Right lobe of liver (tissue), 6 donors: ENCODE data around the gene MYO9A. TPM values are rescaled to one million over a fixed set of nuclear protein-coding genes. Genes with fewer than 3 reads are reported as not detected.
"Not testable (repeated sequence)": the region's sequence is repeated elsewhere in the genome, so short reads cannot be mapped to it uniquely, and the experiment has no call there.

Source experiments
- ATAC-seq, 4 donors: fragments of 200-7000 bp; cut with Tn5 transposase; one replicate each; pipeline ENCODE4 v1.9.1; 2020; ENCODE audit warnings: mild to moderate bottlenecking in 4 of 4, moderate library complexity in 4 of 4
- DNase-seq, 3 donors: peaks; one replicate each; pipeline ENCODE4 v3.0.0-alpha.2; 2020
- H3K27ac ChIP-seq, 3 donors: fragments of 200-600 bp; one replicate each; pipeline ENCODE4 v1.8.0; 2022
- H3K27me3 ChIP-seq, 2 donors: fragments of 200-600 bp; one replicate each; pipeline ENCODE4 v1.8.0; 2022
- H3K36me3 ChIP-seq, 4 donors: fragments of 200-600 bp; sonication (generic) in 1 of 4; one replicate each; pipeline versions ENCODE4 v1.5.1 to v1.8.0; 2017 to 2022; ENCODE audit warnings: control low read depth in 1 of 4
- H3K4me1 ChIP-seq, 4 donors: fragments of 200-600 bp; sonication (generic) in 1 of 4; one replicate each; pipeline versions ENCODE4 v1.5.1 to v1.8.0; 2017 to 2022; ENCODE audit warnings: control low read depth in 1 of 4
- H3K4me3 ChIP-seq, 3 donors: fragments of 200-600 bp; one replicate each; pipeline ENCODE4 v1.8.0; 2022
- H3K9me3 ChIP-seq, 4 donors: fragments of 200-600 bp; sonication (generic) in 1 of 4; one replicate each; pipeline versions ENCODE4 v1.5.1 to v1.8.0; 2017 to 2022; ENCODE audit warnings: control low read depth in 1 of 4
- POLR2A ChIP-seq: fragments of 450-650 bp; IDR thresholded peaks from one replicate; pipeline ENCODE4 v1.6.1; 2017; ENCODE audit warnings: antibody characterized with exemption, mild to moderate bottlenecking
- WGBS: methylation state at CpG from one replicate; pipeline ENCODE4 v1.1.6; 2018; ENCODE audit warnings: low coverage, low lambda C conversion rate; ENCODE audit not compliant: insufficient coverage; ENCODE audit errors: missing lambda C conversion rate; 5-methylcytosine and 5-hydroxymethylcytosine counted together
- intact Hi-C, 2 donors: fragments of 100-400 bp; cut with DNase I; formaldehyde crosslinking; loops; one replicate each; pipeline versions ENCODE4 v1.11.2 to v1.14.1; 2022
- total RNA-seq, 6 experiments: library from RNA; depleted of rRNA in 2 of 6; stranded (reverse); fragments of >200 nt in 2 of 6; fragmentation: NEBNext Ultra II Directional in 3 of 6; extraction: Animal tissue kit (Norgen Biotek cat#: 25700) in 3 of 6; gene quantifications; one replicate each; pipeline versions ENCODE4 v1.1.0 to v1.2.4, GENCODE V29; 2016 to 2023
- TF ChIP-seq, protein P1 (sequence below), 4 donors: fragments of 200-600 bp in 3 of 4; fragments of 450-650 bp in 1 of 4; IDR thresholded peaks; one replicate each; pipeline versions ENCODE4 v1.5.1 to v1.8.0; 2016 to 2022; ENCODE audit warnings: antibody characterized with exemption in 4 of 4, mild to moderate bottlenecking in 2 of 4
- donor health status: DM: no; HTN: yes; CAD: no.
- donor health status: DM: no; HTN: no; CAD: no.
- donor health status: DM: no; HTN: no; CAD: no.
- donor health status: DM: no; HTN: yes; CAD: no.
- donor health status: DM: no; HTN: yes; CAD: no.

MYO9A gene
- total RNA-seq, 6 experiments from 2014 or later = 5.6 to 10.4 (median 8.5) TPM

DNA sequence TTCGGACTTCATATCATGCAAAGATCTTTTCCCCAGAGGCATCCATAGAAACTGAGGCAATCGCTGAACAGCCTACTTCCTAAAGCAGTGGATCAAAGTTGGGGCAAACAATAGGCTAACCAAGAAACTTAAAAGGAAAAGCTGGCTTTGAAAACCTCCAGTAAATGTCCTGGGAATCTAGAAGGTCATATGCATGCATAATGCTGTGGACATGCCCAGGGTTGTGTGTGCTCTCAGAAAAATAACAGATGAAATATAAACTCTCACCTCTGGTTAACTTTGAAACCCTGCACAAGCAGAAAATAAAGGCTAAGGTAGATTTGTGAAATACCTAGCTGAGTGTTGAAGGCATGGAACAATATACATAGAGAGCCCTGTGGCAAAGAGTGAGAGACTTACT, 96.3 kb downstream of the MYO9A start:
- 84% methylated on average over 2 of the region's 2 CpGs for WGBS
- no peak for TF ChIP-seq POLR2A
- TF ChIP-seq, protein P1, sequence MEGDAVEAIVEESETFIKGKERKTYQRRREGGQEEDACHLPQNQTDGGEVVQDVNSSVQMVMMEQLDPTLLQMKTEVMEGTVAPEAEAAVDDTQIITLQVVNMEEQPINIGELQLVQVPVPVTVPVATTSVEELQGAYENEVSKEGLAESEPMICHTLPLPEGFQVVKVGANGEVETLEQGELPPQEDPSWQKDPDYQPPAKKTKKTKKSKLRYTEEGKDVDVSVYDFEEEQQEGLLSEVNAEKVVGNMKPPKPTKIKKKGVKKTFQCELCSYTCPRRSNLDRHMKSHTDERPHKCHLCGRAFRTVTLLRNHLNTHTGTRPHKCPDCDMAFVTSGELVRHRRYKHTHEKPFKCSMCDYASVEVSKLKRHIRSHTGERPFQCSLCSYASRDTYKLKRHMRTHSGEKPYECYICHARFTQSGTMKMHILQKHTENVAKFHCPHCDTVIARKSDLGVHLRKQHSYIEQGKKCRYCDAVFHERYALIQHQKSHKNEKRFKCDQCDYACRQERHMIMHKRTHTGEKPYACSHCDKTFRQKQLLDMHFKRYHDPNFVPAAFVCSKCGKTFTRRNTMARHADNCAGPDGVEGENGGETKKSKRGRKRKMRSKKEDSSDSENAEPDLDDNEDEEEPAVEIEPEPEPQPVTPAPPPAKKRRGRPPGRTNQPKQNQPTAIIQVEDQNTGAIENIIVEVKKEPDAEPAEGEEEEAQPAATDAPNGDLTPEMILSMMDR (IDR thresholded peaks at IDR 0.05) = no peak
- Histone ChIP-seq H3K4me3 (no peak overlapping the region), H3K4me1 (no peaks in the 10 kb centered on the region), H3K27ac (no peak overlapping the region), H3K9me3 (no peaks in the 10 kb centered on the region), H3K36me3 (no peaks in the 10 kb centered on the region), H3K27me3 (no peaks in the 10 kb centered on the region)
- no peak for DNase-seq
- intact Hi-C loops = no loop called here
- no peak for ATAC-seq

DNA sequence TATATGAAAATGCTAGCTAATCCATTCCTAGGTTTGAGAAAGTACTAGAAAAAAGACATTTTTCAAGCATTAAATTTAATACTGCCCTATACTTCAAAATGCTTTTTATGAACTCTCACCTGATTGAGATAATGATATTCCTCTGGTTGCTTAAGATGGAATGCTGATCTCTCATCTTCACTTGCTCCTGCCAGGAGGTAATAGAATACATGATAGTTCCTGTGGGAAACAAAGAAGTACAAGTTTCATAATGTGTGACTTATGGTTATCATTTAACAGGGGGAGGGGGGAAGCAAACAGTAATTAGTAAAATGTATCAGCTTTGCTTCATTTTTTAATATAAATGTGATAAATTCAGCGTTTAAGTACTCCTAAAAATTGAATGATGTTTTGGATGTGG, 97.2 kb downstream of the MYO9A start:
- intact Hi-C loops = no loop called here
- no peak for TF ChIP-seq POLR2A
- TF ChIP-seq, protein P1 (IDR thresholded peaks at IDR 0.05) = no peak
- H3K4me3 ChIP-seq = no peak overlapping the region
- DNase-seq = no peak
- no peak overlapping the region for H3K27ac ChIP-seq
- no peaks in the 10 kb centered on the region for H3K4me1 ChIP-seq
- no peaks in the 10 kb centered on the region for H3K36me3 ChIP-seq
- 81% methylated on average over 1 of the region's 1 CpG for WGBS
- H3K27me3 ChIP-seq = no peaks in the 10 kb centered on the region
- ATAC-seq = no peak
- no peaks in the 10 kb centered on the region for H3K9me3 ChIP-seq

DNA sequence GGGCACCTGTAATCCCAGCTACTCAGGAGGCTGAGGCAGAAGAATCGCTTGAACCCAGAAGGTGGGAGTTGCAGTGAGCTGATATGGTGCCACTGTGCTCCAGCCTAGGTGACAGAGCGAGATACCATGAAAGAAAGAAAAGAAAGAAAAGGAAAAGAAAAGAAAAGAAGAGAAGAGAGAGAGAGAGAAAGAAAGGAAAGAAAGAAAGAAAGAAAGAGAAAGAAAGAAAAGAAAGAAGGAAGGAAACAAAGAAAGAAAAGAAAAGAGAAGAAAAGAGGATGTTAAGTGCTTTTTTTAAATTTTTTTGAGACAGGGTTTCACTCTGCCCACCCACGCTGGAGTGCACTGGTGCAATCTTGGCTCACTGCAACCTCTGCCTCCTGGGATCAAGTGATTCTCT, 103.4 kb downstream of the MYO9A start:
- H3K4me1 ChIP-seq, H3K27ac ChIP-seq, H3K9me3 ChIP-seq, H3K36me3 ChIP-seq, H3K4me3 ChIP-seq, ATAC-seq, DNase-seq, H3K27me3 ChIP-seq, intact Hi-C loops: not testable (repeated sequence)
- 93% methylated on average over 3 of the region's 3 CpGs for WGBS

DNA sequence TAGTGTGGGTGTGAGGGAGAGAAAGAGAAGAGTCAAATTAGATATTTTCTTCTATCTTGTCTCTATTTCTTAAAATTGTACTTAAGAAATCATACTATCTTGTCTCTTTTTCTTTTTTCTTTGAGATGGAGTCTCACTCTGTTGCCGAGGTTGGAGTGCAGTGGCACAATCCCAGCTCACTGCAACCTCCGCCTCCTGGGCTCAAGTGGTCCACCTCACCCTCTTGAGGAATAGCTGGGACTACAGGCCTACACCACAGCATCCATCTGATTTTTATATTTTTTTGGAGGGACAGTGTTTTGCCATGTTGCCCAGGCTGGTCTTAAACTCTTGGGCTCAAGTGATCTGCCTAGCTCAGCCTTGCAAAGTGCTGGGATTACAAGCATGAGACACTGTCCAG, 104.2 kb downstream of the MYO9A start:
- no peak overlapping the region for H3K4me3 ChIP-seq
- H3K27ac ChIP-seq = no peak overlapping the region
- WGBS = 100% methylated on average over 2 of the region's 2 CpGs
- no peaks in the 10 kb centered on the region for H3K9me3 ChIP-seq
- no peaks in the 10 kb centered on the region for H3K4me1 ChIP-seq
- no peaks in the 10 kb centered on the region for H3K27me3 ChIP-seq
- TF ChIP-seq POLR2A = no peak
- intact Hi-C loops = no loop called here
- no peaks in the 10 kb centered on the region for H3K36me3 ChIP-seq
- DNase-seq (no peak), ATAC-seq (no peak)

DNA sequence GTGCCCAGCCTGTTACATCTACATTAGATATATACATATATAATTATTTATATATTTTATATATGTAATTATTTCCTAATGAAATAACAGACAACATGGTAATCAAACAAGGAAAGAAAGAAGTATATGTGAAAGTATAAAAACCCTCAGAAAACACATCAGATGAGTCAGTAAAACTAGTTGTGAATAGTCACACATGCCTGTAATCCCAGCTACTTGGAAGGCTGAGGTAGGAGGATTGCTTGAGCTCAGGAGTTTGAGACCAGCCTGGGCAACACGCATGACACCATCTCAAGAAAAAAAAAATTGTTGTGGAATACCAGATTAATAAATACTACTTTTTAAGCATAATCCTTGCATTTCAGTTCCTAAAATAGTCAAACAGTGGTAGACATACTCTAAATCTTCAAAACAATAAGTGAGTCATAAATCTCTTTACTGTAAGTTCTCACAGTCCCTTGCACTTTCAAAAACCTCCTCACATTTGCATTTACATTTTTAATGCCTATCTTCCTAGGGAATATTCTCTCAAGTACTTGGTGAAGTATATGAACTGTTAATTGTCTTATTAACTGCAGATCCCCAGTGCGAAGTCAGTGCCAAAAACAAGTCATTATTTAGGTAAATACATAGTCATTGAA, 106.5 kb downstream of the MYO9A start:
- 94% methylated on average over 2 of the region's 2 CpGs for WGBS
- no peak for DNase-seq
- H3K9me3 ChIP-seq = no peaks in the 10 kb centered on the region

More for the DNA sequence above, 106.5 kb downstream of the MYO9A start:
- Histone ChIP-seq H3K27me3 (no peaks in the 10 kb centered on the region), H3K4me1 (no peaks in the 10 kb centered on the region), H3K4me3 (no peak overlapping the region), H3K27ac (no peak overlapping the region), H3K36me3 (no peaks in the 10 kb centered on the region)
- TF ChIP-seq, protein P1 (IDR thresholded peaks at IDR 0.05) = no peak
- no peak for TF ChIP-seq POLR2A
- intact Hi-C loops = no loop called here
- no peak for ATAC-seq
